ENCODE results near the gene CRYBA2. TPM values are rescaled to one million over a fixed set of nuclear protein-coding genes. Genes with fewer than 3 reads are reported as not detected.

The CRYBA2 gene
- total RNA-seq, 1 experiment from 2014 or later, result not detected

DNA sequence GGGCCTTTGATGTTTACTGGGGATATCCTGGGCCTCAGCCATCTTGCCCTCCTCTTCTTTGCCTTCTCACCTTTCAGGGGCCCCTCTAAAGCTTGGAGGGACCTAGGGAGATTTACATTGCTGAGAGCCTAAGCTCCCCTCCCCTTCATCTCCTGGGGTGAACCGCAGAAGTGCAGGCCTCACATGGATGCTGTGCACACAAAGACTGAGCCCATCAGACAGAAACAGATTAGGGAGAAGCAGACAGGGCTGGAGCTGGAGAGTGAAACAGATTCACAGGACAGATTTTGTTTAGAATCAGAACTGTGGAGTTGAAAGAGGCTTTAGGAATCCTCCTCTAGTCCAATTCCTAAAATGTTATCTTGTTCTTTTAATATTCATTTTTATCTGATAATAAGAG, 37.2 kb downstream of the CRYBA2 start:
- DNase-seq (ENCODE audit: low read depth), result no peak

GRCh38 chr2:218954541-218955300, 38.5 kb downstream of the CRYBA2 start:
- DNase-seq (ENCODE audit: low read depth), result no peak

- no peak for DNase-seq (ENCODE audit: low read depth)
Observed at GRCh38 chr2:218953366-218953954, 39.8 kb downstream of the CRYBA2 start.

DNA sequence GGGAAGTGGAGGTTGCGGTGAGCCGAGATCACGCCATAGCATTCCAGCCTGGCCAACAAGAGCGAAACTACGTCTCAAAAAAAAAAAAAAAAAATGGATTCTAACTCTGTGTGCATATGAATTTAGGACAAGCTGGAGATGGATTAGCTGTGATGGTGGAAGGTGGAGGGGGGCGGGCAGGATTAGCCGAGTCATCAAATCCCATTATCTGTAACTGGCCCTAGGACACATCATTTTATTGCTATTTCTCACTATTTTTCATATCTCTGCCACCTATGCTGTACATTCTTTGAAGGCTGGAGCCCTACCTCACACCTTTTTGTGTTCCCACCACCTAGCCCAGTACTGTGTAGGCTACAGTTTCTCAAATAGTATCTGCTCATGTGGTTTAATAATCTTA, 41.1 kb downstream of the CRYBA2 start:
- DNase-seq (ENCODE audit: low read depth), result no peak

GRCh38 chr2:218946621-218947020, 46.6 kb downstream of the CRYBA2 start:
- no peak for DNase-seq (ENCODE audit: low read depth)

- no peak for DNase-seq (ENCODE audit: low read depth)
Observed at GRCh38 chr2:218944759-218945404, 48.3 kb downstream of the CRYBA2 start.

Other genes starting within 250 kb of the CRYBA2 start
- gene CYP27A1, start 211.3 kb downstream of the CRYBA2 start, total RNA-seq (2014; rRNA removed; shearing (Covaris generic)), result 19.9 and 20.5 TPM in 2 replicates
- not detected in 2 replicates for gene PRKAG3, start 161.6 kb downstream of the CRYBA2 start, total RNA-seq (2014; rRNA removed; shearing (Covaris generic))
- 3.4 and 4.2 TPM in 2 replicates for gene WNT6, start 133.6 kb downstream of the CRYBA2 start, total RNA-seq (2014; rRNA removed; shearing (Covaris generic))
- gene WNT10A, start 112.6 kb downstream of the CRYBA2 start, total RNA-seq (2014; rRNA removed; shearing (Covaris generic)), result 0.72 and 1.4 TPM in 2 replicates
- gene CDK5R2, start 33.8 kb downstream of the CRYBA2 start, total RNA-seq (2014; rRNA removed; shearing (Covaris generic)), result 0.12 and 0.20 TPM in 2 replicates
- not detected in 2 replicates for gene FEV, start 8.2 kb downstream of the CRYBA2 start, total RNA-seq (2014; rRNA removed; shearing (Covaris generic))
- gene CFAP65, start 48.1 kb upstream of the CRYBA2 start, total RNA-seq (2014; rRNA removed; shearing (Covaris generic)), result 0.10 and 0.12 TPM in 2 replicates
- not detected in 2 replicates for gene IHH, start 67.5 kb upstream of the CRYBA2 start, total RNA-seq (2014; rRNA removed; shearing (Covaris generic))
- 24.1 and 31.0 TPM in 2 replicates for gene NHEJ1, start 167.4 kb upstream of the CRYBA2 start, total RNA-seq (2014; rRNA removed; shearing (Covaris generic))
- 0.59 TPM in 1 of 2 replicates, not detected in the other for gene SLC23A3, start 176.6 kb upstream of the CRYBA2 start, total RNA-seq (2014; rRNA removed; shearing (Covaris generic))
- 40.2 and 41.2 TPM in 2 replicates for gene CNPPD1, start 183.5 kb upstream of the CRYBA2 start, total RNA-seq (2014; rRNA removed; shearing (Covaris generic))
- 63.2 and 67.8 TPM in 2 replicates for gene RETREG2, start 184.9 kb upstream of the CRYBA2 start, total RNA-seq (2014; rRNA removed; shearing (Covaris generic))
- 49.6 and 55.1 TPM in 2 replicates for gene ZFAND2B, start 213.4 kb upstream of the CRYBA2 start, total RNA-seq (2014; rRNA removed; shearing (Covaris generic))
- 29.8 and 41.6 TPM in 2 replicates for gene ABCB6, start 225.5 kb upstream of the CRYBA2 start, total RNA-seq (2014; rRNA removed; shearing (Covaris generic))
- gene ATG9A, start 236.2 kb upstream of the CRYBA2 start, total RNA-seq (2014; rRNA removed; shearing (Covaris generic)), result 51.3 and 58.6 TPM in 2 replicates
- gene ANKZF1, start 236.4 kb upstream of the CRYBA2 start, total RNA-seq (2014; rRNA removed; shearing (Covaris generic)), result 27.5 and 28.8 TPM in 2 replicates

Measured in RPMI7951 (cell line).